Activated CD4-positive, alpha-beta T cell treated with anti-CD3 and anti-CD28 coated beads for 4 hours (primary cell): ENCODE data around the gene POLK.
"Not testable (repeated sequence)": the region's sequence is repeated elsewhere in the genome, so short reads cannot be mapped to it uniquely, and the experiment has no call there.

Experiments
- DNase-seq, 2 donors: peaks; one replicate each; pipeline ENCODE4 v3.0.0-alpha.2; 2020

POLK gene

DNA sequence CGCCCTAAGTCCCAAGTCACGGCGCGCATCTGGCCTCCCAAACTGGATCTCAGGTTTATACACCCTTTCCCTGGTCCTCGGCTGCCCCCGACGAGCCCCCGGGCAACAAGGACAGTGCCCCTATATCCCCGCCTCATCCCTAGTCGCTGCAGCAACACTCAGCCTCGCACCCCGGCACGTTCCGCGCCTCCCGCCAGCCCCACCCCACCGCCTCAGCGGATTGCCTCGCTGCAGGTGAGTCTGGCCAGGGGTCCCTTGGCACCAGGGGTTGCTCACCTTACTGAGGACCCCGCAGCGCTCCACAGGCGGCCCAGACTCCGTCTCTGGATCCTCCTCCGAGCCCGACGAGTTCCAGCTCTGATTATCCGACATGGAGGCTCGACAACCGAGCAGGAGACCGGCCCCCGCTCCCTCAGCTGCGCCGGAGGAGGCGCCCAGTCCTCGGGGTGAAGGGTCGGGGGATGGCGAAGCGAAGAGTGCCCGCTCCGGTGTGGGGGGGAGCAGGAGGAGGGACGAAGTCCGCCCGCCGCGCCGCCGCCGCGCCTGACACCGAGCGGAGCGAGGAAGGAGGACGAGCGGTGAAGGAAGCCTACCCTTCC is 756 bp upstream of the POLK start:
- peak; percentile 26 to 42 for DNase-seq

DNA sequence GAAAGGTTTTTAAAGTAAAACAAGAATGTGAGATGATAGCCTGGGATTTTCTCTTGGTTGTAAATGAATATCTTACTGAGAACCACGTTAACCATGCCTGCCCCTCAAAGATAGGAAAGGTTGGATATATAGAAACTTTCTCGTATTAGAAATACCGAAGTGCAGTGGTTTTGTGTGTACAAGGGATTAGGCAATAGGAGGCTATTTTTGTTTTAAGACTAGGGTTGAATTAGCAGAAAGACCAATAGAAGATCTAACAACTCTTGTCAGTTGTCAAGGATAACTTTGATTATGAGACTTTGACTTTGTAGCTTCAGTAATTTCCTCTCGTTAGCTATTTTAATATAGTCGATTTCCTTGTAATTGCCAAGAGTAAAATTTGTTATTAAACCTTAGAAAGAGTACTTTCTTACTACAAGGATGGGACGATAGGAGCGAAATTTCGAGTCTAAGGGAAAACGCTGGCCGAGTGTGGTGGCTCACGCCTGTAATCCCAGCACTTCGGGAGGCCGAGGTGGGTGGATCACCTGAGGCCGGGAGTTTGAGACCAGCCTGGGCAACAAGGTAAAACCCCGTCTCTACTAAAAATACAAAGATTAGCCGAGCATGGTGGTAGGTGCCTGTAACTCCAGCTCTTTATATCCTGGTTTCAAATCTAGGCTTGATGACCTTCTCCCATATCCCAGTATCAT is 838 bp downstream of the POLK start:
- no peak for DNase-seq

DNA sequence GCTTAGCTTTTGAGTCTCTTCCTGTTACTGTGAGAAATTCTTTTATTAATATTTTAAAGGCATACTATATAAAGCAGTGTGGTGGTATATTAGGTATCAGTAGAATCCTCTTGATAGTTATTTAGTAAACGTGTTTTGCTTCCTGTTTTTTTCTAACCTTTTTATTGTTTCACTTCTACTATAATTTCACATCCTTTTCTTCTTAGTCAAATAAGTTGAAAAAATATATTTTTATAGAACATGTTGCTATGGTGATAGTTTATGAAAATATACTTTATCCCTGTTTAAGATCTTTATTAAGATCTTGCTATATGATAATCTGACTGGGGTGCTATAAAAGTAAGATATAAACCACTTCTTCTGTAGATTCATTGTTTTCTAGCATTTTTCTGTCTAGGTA is 2.1 kb downstream of the POLK start:
- DNase-seq, result no peak

DNA sequence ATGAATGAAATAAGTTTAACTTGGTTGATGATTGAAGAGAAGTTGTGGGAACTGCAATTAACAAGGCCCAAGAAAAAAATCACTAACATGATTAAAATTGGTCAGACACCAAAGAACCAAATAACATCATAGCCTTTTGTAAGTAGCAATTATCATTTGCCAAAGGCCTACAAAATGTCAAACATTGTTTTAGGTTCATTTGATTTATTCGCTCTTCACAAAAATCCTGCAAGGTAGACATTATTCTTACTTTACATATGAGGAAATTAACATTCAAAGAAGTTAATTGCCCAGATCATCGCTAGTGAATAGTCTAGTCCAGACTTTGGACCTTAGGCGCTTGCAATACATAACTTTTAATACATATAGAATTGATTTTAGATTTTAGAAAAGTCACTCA is 2.6 kb downstream of the POLK start:
- no peak for DNase-seq

DNA sequence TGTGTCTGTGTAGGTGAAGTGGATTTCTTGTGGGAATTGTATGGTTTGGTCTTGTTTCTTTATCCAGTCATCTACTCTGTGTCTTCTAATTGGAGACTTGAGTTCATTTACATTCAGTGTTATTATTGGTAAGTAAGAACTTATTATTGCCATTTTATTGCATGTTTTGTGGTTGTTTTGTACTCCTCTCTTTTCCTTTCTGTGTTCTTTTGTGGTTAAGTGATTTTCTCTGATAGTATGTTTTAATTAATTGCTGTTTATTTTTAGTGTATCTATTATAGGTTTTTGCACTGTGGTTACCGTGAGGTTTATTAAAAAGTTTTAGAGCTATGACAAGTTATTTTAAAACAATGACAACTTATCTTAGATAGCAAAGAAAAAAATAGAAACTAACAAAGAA is 8.1 kb downstream of the POLK start:
- DNase-seq, result no peak

DNA sequence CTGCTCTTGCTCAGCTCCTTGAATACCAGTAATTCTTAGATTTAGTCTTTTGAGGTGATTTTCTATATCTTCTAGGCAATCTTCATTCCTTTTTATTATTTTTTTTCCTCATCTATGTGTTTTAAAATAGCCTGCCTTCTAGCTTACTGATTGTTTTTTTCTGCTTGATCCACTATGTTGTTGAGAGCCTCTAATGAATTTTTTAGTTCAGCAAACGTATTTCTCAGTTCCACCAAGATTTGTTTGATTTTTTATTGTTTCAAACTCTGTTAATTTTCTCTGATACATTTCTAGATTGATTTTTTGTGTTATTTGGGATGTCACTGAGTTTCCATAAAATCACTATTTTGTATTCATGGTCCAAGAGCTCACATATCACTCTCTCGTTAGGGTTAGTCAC is 9.5 kb downstream of the POLK start:
- no peak for DNase-seq

DNA sequence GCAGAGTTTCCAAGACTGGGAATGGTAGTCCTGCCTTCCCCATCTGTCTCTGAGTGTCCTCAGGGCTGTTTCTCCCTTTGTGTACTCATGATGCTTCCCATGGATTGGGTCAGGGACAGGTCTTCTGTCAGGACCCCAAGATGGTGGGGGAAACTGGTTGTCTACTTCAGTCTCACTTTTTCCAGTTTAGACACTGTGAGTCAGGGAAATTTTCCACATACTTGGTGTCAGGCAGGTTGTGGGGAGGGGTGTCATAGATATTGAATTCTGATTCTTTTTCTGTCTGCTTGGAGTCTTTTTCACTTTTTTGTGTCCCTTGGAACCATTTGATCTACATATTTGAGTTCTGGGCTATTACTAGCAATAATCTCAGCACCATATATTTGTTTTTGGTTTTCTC is 10.3 kb downstream of the POLK start:
- no peak for DNase-seq

DNA sequence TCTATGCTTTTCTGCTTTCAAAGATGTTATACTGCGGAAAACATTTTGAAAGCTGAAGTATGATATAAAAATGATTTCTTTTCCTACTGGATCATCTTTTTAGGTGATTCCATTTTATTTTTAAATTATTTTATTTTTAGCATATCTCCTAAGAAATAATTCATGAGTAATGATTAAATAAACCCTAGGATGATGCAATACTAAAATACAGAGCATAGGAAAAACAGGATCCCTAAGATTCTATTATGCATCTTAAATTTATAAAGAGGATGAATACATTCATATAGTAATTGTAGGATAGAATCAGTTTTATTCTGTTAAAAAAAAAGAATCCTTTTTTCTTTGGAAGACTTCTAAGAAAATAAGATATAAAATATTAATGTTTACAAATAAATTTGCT is 10.9 kb downstream of the POLK start:
- DNase-seq, result no peak

DNA sequence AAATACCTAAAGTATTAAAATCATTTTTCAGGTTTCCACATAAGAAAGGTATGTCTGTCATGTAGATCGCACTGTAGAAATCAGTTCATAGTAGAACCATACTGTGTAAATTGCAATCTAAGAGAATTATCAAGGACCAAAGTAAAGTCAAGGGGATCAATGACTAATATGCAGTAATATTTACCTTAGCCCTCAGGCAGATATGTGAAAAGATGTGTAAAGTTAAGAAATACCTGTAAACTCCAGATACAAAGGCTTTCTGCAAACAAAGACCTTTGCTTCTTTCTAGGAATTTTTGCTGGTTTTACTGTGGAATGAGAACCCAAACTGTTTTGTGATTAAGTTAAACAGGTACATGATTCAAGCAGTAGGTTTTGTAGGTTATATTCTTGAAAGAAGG is 11.6 kb downstream of the POLK start:
- DNase-seq, result no peak

DNA sequence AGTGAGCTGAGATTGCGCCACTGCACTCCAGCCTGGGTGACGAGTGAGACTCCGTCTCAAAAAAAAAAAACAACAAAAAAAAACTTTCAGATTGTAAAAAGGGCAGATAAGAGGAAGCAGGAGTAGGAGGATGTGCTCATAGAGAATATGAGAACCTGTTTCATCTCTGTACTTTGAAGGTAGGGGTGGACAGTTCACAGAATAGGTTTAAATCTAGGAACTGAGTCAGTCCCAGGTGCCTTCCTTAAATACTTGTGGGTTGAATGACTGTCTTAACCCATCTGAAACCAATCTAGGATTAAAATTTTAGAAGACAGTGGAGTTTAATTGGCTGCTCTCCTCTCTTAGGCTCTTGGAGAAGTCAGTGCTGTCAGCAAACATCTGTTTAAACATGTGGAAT is 12.4 kb downstream of the POLK start:
- no peak for DNase-seq

DNA sequence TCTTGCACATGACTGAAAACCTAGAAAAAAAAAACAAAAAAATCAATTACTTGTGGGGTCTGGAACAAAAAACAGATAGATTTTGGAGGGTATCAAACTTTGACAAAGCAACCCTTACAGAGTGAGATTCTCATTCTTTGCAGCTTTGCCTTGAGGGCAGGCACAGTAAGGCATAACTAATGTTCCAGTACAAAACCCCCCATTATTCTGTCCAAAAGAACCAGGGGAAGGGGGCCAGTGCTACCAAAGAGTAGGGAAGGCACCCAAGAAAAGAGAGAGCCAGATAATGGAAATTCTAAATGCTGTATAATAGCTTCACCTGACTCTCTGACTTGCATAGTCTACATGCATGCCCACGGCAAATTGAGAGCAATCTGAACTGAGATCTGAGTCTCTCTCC is 12.9 kb downstream of the POLK start:
- DNase-seq, result no peak

DNA sequence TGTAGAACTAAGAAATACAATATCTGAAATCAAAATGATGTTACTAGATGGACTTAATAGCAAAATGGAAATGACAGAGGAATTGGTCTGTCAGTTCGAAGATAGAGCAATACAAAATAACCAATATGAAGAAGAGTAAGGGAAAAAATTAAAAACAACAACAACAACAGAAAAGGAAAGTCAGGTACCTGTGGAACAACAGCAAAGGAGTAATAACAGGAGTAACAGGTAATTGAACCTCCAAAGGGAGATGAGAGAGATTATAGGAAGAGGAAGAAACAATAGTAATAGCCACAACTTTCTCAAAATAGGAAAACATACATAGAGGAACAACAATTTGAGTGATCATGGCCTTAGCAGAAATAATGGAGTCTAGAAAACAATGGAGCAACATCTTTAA is 13.7 kb downstream of the POLK start:
- DNase-seq, result no peak

DNA sequence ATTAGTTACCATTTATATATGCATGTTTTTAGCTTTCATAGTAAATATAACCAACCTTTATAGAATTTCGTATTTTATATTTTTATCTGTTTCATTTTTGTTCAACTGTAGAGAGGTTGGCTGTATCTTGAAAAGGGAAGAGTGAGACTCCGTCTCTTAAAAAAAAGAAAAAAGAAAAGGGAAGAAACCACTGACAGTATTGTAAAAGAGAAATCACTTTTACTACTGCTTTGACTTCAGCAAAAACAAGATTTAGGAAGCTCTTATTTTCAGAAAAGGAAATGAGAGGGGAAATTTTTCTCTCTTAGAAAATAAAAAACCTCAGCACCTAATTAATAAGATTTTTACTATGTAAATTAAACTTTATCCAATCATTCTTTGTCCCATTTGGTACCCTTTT is 14.4 kb downstream of the POLK start:
- no peak for DNase-seq

DNA sequence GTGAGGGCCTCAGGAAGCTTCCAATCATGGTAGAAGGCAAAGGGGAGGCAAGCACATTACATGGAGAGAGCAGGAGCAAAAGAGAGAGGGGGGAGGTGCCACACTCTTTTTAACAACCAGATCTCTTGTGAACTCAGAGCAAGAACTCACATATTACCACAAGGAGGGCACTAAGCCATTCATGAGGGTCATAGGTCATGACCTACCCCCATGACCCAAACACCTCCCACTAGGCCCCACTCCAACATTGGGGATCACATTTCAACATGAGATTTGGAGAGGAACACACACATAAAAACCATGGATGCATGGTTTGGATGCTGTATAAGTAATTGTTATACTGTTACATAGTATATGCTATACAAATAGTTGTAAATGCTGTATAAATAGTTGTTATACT is 17.5 kb downstream of the POLK start:
- no peak for DNase-seq

DNA sequence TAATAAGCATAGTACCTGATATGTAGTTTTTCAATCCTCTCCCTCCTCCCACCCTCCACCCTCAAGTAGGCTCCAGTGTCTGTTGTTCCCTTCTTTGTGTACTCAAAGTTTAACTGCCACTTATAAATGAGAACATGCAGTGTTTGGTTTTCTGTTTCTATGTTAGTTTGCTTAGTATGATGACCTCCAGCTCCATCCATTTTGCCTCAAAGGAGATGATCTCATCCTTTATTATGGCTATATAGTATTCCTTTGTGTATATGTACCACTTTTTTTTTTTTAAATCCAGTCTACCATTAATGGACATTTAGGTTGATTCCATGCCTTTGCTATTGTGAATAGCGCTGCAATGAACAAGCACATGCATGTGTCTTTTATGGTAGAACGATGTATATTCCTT is 20.5 kb downstream of the POLK start:
- DNase-seq, result no peak

DNA sequence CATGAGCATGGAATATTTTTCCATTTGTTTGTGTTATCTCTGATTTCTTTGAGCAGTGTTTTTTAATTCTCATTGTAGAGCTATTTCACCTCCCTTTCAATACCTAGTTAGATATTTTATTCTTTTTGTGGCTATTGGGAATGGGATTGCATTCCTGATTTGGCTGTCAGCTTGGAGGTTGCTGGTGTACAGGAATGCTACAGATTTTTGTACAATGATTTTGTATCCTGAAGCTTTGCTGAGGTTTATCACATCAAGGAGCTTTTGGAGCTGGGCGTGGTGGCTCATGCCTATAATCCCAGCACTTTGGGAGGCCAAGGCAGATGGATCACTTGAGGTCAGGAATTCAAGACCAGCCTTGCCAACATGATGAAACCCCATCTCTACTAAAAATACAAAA is 22.0 kb downstream of the POLK start:
- not testable (repeated sequence) for DNase-seq

DNA sequence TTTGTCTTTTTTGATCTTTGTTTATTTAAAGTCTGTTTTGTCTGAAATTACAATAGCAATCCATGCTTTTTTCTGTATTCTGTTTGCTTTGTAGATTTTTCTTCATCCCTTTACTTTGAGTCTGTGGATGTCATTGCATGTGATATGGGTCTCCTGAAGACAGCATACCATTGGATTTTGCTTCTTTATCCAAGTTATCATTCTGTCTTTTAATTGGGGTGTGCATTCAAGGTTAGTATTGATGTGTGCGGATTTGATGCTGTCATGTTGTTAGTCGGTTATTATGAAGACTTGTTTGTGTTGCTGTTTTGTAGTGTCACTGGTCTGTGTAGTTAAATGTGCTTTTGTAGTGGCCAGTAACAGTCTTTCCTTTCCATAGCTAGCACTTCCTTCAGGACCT is 23.0 kb downstream of the POLK start:
- DNase-seq, result no peak

DNA sequence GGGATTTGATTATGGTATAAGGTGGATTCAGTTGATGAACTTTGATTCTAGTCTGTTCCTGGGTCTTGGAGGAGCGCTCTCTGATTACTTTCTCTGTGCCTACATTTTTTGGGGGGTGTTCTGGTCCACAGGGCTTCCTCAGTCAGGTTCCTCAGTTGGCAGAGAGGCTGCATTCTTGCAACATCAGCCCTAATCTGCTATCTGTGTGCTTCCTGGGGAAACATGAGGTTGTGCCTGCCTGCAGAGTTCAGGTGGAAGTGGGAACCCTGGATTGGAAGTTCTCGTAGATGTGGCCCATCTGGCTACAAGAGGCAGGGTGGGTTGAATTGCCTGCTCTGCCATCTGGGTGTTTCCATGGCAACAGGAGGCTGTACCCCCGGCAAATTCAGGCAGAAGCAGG is 24.5 kb downstream of the POLK start:
- DNase-seq, result no peak

DNA sequence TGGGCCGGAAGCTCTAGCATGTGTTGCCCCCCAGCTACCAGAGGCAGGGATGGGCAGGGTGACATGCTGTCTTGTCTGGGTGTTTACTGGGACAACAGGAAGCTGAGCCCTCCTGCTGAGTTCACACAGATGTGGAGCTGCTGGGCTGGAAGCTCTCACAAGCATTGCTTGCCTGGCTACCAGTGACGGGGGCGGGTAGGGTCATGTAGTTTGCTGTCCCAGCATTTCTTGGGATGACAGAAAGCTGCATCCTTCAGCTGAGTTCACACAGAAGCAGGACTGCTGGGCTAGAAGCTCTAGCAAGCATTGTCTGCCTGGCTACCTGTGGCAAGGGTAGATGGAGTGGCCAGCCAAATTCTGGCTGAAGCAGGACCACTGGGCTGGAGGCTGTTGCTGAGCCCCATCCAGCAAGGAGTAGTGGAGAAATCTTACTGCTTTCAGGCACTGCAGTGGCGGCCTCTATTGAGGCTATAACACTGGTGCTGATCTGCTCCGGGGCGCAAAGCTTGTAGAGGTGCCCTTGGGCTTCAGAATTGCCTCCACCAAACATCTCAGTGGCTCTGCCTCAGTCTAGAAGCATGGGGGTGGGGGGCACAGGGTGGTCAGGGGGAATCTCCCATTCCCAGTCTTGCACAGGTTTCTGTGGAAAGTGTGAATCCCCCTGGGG is 25.1 kb downstream of the POLK start:
- no peak for DNase-seq

DNA sequence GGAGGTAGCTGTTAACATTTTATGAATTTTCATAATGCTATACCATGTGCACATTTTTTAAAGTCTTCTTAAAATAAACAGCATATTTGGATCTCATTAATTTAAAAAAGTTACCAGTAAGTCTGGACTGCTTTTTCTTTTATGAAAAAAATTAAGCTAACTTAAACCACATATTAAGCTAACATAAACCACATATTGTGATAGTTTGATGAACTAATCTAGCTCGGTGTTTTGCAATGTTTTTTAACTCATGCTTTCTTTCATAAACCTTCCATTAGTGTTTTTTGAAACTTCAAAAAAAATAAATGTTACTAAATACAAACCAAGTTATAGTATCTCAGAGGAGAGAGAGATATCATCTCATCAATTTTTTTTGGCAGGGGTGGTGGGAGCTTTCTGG is 26.5 kb downstream of the POLK start:
- no peak for DNase-seq

DNA sequence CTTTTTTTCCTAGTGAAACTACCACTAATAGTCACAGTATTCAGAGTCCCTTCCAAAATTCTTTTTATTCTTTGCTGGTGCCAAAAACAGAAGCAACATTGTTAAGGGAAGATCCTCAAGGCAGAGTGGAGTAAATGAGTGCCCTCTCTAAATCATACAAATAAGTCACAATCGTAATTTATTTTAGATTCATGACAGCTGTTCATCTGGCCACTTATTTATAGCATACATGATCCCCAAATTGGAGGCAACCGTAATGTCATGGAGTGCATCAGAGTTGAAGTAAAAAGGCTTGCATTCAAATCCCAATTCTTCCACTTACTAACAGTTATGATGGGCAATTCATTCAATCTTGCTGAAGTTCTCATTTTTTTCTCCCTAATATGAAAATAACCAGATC is 33.4 kb downstream of the POLK start:
- no peak for DNase-seq

DNA sequence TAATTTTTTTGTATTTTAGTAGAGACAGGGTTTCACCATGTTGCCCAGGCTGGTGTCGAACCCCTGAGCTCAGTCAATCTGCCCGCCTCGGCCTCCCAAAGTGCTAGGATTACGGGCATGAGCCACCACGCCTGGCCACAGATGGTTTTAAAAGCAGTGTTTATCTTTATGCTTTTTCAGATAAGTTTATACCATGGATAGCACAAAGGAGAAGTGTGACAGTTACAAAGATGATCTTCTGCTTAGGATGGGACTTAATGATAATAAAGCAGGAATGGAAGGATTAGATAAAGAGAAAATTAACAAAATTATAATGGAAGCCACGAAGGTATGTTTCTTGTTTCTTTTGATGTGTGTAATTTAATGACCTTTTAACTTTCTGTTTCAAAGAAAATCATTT is 35.1 kb downstream of the POLK start:
- no peak for DNase-seq

DNA sequence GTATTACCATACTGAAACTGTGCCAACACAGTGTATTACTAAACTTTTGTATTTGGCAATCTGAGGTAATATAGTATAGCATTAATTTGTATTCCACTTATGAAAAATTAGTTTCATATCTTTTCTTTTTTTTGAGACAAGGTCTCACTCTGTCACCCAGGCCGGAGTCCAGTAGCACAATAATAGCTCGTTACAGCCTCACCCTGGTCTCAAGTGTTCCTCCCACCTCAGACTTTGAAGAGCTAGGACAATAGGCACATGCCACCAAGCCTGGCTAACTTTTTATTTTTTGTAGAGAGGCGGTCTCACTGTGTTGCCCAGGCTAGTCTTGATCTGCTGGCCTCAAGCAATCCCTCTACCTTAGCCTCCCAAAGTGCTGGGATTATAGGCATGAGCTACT is 36.1 kb downstream of the POLK start:
- no peak for DNase-seq

DNA sequence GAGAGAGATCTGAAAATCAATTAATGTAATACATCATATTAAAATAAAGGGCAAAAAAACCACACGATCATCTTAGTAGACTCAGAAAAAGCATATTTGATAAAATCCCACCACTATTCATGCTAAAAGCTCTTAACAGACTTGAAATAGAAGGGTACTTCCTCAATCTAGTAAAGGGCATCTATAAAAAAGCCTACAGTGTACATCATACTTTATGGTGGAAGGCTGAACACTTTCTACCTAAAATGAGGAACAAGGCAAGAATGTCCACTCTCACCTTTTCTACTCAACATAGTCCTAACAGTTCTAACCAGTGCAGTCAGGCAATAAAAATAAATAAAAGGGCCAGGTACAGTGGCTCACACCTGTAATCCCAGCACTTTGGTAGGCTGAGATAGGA is 38.9 kb downstream of the POLK start:
- no peak for DNase-seq

DNA sequence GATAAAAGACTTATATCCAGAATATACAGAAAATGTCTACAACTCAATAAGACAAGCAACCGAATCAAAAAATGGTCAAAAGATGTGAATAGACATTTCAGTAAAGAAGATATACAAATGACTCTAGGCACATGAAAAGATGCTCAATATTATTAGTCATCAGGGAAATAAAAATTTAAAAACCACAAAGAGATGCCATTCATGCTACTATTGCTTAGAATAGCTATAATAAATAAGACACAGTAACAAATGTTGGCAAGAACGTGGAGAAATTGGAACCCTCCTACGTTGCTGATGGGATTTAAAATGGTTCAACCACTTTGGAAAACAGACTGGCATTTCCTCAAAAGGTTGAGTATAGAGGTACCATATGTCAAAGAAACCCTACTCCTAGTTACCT is 39.8 kb downstream of the POLK start:
- DNase-seq, result no peak
